GM10847 (cell line): ENCODE measurements around the gene RPS15.

Experiments used
- POLR2A ChIP-seq: IDR thresholded peaks from 2 replicates; pipeline ENCODE4 v1.6.1; 2011; ENCODE audit not compliant: insufficient read length; ENCODE audit errors: extremely low read depth

Gene RPS15

GRCh38 chr19:1423436-1424191, 14.6 kb upstream of the RPS15 start:
- TF ChIP-seq POLR2A, result no peak

GRCh38 chr19:1424192-1424955, 13.8 kb upstream of the RPS15 start:
- no peak for TF ChIP-seq POLR2A

GRCh38 chr19:1425102-1425837, 12.9 kb upstream of the RPS15 start:
- TF ChIP-seq POLR2A, result no peak

- no peak for TF ChIP-seq POLR2A
Measured at GRCh38 chr19:1425902-1426301, 12.3 kb upstream of the RPS15 start.

- no peak for TF ChIP-seq POLR2A
Measured at GRCh38 chr19:1426736-1427135, 11.5 kb upstream of the RPS15 start.

- no peak for TF ChIP-seq POLR2A
Measured at GRCh38 chr19:1427221-1427920, 10.8 kb upstream of the RPS15 start.

- TF ChIP-seq POLR2A, result no peak
Measured at GRCh38 chr19:1428738-1429391, 9.3 kb upstream of the RPS15 start.

- TF ChIP-seq POLR2A, result no peak
Measured at GRCh38 chr19:1429750-1430149, 8.4 kb upstream of the RPS15 start.

GRCh38 chr19:1430246-1430645, 8.0 kb upstream of the RPS15 start:
- TF ChIP-seq POLR2A, result no peak

- TF ChIP-seq POLR2A, result no peak
Measured at GRCh38 chr19:1431759-1432506, 6.3 kb upstream of the RPS15 start.

GRCh38 chr19:1432507-1432887, 5.7 kb upstream of the RPS15 start:
- TF ChIP-seq POLR2A, result no peak

- TF ChIP-seq POLR2A, result no peak
Measured at GRCh38 chr19:1433119-1434039, 4.8 kb upstream of the RPS15 start.

- no peak for TF ChIP-seq POLR2A
Measured at GRCh38 chr19:1434040-1434366, 4.2 kb upstream of the RPS15 start.
